ENCODE measurements around the gene TRIM44.

DNA sequence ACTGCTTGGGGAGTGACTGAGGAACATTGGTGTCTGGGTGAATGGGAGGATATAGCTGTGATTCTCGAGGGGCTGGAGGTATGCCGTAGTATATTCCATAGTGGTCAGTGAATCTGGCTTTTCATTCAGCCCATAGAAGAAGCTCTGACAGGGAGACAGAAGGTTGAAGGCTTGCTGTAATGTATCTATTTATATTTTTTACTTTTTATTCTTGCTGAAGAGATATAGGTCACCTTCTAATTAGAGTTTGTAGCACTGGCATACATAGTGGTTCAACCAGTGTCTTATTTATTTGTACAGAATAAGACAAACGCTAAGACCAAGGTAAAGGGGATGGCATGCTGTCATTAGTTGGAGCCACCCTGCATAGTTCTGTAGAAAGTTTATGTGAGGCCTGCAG lies 10.0 kb downstream of the TRIM44 start:
- TF ChIP-seq, protein P1, sequence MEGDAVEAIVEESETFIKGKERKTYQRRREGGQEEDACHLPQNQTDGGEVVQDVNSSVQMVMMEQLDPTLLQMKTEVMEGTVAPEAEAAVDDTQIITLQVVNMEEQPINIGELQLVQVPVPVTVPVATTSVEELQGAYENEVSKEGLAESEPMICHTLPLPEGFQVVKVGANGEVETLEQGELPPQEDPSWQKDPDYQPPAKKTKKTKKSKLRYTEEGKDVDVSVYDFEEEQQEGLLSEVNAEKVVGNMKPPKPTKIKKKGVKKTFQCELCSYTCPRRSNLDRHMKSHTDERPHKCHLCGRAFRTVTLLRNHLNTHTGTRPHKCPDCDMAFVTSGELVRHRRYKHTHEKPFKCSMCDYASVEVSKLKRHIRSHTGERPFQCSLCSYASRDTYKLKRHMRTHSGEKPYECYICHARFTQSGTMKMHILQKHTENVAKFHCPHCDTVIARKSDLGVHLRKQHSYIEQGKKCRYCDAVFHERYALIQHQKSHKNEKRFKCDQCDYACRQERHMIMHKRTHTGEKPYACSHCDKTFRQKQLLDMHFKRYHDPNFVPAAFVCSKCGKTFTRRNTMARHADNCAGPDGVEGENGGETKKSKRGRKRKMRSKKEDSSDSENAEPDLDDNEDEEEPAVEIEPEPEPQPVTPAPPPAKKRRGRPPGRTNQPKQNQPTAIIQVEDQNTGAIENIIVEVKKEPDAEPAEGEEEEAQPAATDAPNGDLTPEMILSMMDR (IDR thresholded peaks at IDR 0.05; ENCODE audit: low read depth, low read length, missing input control) = no peak
- TF ChIP-seq TAF1 (conservative IDR thresholded peaks at IDR 0.05) = no peak
- TF ChIP-seq, protein P2, sequence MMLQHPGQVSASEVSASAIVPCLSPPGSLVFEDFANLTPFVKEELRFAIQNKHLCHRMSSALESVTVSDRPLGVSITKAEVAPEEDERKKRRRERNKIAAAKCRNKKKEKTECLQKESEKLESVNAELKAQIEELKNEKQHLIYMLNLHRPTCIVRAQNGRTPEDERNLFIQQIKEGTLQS (IDR thresholded peaks at IDR 0.05) = no peak
- TF ChIP-seq YY1 (IDR thresholded peaks at IDR 0.05) = no peak
- no peak for TF ChIP-seq NR2F2 (IDR thresholded peaks at IDR 0.05)
- TF ChIP-seq, protein P3, sequence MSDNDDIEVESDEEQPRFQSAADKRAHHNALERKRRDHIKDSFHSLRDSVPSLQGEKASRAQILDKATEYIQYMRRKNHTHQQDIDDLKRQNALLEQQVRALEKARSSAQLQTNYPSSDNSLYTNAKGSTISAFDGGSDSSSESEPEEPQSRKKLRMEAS (IDR thresholded peaks at IDR 0.05) = no peak
- TF ChIP-seq FOXA1 (IDR thresholded peaks at IDR 0.05) = no peak
- TF ChIP-seq RAD21 (IDR thresholded peaks at IDR 0.05) = no peak
